ENCODE data around the gene LTBP3.
"Not testable (repeated sequence)": the region's sequence is repeated elsewhere in the genome, so short reads cannot be mapped to it uniquely, and the experiment has no call there.

LTBP3 gene

DNA sequence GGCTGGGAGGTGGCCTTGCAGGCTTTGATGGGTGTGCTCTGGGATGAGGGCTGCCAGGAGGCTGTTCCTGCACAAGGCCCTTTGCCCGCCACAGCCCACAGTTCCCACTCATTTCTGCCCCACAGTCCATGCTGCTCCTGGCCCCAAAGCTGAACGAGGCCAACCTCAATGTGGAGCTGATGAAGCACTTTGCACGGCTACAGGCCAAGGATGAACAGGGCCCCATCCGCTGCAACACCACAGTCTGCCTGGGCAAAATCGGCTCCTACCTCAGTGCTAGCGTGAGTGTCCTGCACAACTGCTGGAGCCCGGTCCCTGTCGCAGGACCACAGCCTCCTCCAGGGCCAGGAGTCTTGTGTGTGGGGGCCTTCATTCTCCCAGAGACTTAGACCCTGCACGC lies 23.1 kb downstream of the LTBP3 start:
- no peak for DNase-seq

DNA sequence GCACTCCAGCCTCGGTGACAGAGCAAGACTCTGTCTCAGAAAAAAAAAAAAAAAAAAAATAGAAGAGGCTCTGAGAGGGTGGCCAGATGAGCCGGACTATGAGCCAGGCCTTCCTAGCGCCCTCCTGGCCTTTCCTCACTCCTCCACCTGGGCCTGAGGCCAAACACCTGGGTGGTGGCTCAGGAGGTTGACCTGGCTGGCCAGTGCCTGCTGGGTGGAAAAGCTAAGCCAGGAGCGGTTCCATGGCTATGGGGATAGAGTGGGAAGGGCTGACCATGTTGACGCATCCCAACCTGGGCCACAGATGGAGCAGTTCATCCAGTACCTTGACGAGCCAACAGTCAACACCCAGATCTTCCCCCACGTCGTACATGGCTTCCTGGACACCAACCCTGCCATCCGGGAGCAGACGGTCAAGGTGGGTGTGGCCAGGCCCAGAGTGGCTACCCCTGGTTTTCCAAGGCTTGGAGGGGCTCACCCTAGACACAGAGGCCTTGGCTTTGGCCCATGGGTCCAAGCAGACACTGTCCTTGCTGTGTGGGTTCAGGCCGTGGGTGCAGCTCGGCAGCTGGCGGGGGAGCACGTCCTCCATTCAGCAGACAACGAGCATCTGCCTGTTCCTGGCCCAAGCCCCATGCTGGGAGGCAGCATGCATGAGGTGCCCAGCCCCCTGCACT lies 25.6 kb downstream of the LTBP3 start:
- DNase-seq, result no peak

DNA sequence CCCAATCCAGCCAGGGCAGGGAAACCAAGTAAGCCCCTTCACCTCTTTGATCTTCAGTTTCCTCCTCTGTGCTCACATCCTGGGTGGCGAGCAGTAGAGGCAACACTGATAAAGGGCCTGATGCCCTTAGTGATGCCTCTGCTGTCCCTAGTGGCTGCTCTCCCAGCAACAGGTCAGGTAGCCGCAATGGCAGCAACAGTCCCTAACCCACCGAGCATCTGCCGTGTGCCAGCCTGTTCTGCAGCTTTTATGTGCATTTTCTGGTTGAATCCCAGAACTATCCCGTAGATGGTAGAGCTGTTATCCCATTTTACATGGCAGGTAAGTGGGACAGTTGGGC lies 28.0 kb downstream of the LTBP3 start:
- DNase-seq, result peak; percentile 32

DNA sequence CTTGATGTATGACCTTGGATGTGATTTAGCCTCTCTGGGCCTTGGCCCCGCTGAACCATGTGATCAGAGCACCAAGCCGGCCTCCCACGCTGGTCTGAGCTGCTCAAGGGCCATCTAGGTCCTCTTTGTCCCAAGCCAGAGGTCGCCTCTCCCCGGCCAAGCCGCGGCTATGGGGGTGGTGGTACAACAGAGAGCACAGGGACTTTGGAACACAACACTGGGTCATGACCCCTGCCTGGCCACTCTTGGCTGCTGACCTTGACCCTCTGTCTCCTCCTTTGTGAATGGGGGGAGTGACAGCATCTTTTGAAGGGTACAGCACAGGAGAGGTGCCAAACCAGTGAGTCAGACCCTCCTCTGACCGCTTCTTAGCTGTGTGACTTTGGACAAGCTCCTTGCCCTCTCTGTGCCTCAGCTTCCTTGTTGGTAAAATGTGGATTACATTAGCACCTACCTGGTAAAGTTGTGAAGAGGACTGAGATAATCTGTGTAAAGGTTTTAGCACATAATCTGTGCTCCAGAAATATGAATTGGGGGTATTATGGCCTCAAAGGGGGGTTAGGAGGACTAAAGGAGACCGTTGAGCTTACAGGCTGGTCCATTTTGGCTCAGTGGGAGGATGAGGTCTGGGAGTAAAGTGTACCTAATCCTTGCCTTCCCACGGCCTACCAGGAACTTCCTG lies 28.5 kb downstream of the LTBP3 start:
- no peak for DNase-seq

DNA sequence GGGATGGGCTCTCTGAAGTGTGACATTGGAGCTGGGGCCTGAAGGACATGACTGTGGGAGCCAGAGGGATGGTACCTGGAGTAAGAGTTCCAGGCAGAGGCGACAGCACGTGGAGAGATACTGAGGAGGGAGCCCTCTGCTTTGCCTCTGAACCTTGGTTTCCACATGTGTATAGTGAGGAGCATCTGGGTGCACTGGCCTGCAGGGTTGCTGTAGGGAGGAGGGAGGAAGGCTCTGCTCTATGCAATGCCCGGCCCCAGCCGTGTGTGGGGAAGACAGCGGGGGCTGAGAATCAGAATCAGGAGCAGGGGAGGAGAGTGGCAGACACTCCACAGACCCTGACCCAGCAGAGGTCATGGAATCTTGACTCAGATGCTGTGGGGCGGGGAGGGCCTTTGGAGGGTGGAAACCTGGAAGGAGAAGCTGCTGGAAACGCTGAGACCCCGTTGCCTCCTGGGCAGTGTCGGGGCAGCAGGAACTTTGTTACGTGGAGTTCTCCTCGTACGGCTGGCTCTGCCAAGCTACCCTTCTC lies 29.3 kb downstream of the LTBP3 start:
- DNase-seq, result no peak

DNA sequence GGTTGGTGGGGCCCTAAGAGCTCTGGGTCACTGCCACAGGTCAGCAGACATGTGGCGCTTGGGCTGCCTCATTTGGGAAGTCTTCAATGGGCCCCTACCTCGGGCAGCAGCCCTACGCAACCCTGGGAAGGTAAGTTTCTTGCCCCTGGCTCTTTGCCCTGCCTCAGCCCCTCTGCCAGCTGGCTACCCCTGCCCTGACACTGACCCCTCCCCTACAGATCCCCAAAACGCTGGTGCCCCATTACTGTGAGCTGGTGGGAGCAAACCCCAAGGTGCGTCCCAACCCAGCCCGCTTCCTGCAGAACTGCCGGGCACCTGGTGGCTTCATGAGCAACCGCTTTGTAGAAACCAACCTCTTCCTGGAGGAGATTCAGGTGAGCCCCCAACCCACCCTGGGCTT lies 31.4 kb downstream of the LTBP3 start:
- no peak for DNase-seq

DNA sequence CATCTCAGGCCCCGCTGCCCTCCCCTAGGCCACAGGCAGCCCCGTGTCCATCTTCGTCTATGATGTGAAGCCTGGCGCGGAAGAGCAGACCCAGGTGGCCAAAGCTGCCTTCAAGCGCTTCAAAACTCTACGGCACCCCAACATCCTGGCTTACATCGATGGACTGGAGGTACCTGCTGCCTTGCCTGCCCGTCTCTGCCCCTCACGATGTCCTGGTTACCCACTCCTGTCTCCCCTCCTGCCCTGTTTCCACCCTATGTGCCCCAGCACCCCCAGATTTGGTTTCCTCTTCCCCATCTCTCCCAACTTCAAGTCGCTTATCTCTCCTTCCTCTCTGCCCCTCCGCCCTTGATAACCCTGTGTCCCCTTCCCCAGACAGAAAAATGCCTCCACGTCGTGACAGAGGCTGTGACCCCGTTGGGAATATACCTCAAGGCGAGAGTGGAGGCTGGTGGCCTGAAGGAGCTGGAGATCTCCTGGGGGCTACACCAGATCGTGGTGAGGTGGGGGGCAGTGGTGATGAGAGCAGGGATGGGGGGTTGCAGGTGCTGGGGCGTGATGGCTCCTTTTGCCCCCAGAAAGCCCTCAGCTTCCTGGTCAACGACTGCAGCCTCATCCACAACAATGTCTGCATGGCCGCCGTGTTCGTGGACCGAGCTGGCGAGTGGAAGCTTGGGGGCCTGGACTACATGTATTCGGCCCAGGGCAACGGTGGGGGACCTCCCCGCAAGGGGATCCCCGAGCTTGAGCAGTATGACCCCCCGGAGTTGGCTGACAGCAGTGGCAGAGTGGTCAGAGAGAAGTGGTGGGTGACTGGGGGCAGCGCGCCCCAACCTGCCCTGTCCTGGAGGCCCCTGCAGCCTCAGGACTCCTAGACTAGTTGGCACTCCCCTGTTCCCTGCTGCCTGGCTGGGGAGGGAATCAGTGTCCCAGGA lies 32.3 kb downstream of the LTBP3 start:
- no peak for DNase-seq

DNA sequence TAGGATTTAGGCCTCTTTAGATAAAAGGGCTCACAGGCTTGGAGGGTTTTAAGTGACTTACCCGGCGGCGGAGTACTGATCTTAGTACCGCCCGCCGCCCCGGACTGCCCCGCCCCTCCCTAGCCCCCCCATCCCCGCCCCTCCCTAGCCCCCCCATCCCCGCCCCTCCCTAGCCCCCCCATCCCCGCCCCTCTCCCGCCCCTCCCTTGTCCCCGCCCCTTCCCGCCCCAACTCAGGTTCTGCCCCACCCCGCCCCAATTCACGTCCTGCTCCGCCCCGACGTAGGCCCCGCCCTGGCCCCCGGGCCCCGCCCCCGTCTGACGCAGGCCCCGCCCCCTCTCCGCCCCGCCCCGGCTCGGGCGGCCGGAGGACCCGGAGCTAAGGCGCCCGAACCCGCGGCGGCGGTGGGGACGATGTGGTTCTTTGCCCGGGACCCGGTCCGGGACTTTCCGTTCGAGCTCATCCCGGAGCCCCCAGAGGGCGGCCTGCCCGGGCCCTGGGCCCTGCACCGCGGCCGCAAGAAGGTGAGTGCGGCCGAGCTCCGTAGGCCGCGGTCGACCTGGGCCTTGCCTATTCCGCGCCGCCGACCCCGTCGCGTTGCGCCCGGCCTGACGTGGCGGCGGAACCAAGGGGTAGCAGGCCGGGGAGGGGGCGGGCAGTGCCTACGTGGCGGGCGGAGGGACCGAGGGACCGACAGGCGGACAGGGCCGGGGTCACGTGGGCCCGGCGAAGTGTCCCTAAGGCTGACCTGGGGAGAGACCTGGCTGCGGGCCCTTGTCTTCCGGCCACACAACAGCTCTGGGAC lies 33.2 kb downstream of the LTBP3 start, which contains the start of gene SCYL1:
Gene SCYL1 (plus strand): TSS at position 343 of the 805 bp plus-strand sequence. CDS start 71 bp downstream, at position 414.
- DNase-seq, result peak; percentile 87

DNA sequence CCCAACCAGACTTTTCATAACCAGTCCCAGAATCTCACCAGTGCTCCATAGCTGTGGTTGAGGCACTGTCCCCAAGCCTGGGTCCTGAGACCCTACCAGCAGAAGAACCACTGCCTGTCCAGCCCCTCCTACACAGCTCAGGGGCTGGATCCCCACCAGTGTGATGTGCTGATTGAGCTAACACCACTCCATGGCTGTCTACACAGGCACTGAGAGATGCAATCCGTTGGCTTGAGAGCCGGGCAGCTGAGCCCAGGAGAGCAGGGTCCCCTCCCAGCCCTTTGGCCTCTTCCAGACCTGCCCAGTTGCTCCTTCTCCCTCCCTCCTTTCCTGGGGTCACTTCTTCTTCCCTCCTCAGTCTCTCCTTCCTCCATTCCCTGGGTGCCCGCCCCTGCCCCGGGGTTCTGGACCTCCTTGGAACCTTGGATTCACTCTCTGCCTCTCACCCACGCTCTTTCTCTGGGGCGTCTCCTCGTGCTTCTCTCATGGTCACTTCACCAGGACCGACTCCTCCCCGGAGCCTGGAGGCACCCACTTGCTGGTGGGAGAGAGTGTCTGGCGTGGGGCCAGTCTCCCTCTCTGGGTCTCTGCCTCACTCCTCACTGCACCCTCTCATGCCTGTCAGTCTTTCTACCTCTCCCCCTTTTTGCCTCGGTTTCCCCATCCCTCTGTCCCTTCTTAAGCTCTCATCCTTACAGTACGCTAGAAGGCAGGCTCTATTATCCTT lies 34.0 kb downstream of the LTBP3 start:
- DNase-seq, result no peak

DNA sequence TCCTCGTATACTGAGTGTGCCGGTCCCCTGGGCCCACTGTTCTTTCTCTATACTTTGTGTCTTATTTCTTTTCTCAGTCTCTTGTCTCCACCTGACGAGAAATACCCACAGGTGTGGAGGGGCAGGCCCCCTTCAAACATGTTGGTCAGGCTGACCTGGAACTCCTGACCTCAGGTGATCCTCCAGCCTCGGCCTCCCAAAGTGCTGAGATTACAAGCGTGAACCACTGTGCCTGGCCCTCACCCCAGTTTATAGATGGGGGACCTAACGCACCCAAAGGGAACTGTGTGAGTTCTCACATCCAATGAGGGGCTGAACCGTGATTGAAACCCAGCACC lies 34.6 kb downstream of the LTBP3 start:
- DNase-seq, result not testable (repeated sequence)

DNA sequence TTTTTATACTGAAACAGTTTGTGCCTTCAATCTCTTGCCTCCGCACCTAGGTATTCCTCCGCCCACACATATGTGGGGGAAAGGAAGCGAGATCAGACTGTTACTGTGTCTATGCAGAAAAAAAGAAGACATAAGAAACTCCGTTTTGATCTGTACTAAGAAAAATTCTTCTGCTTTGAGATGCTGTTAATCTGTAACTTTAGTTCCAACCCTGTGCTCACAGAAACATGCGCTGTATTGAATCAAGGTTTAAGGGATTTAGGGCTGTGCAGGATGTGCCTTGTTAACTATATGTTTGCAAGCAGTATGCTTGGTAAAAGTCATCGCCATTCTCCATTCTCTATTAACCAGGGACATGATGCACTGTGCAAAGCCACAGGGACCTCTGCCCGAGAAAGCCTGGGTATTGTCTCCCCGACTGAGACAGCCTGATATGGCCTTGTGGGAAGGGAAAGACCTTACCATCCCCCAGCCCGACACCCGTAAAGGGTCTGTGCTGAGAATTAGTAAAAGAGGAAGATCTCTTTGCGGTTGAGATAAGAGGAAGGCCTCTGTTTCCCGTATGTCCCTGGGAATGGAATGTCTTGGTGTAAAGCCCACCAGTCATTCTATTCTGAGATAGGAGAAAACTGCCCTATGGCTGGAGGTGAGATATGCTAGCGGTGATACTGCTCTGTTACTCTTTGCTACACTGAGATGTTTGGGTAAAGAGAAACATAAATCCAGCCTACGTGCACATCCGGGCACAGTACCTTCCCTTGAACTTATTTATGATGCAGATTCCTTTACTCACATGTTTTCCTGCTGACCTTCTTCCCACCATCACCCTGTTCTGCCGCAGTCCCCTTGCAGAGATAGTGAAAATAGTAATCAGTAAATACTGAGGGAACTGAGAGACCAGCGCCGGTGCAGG lies 35.2 kb downstream of the LTBP3 start:
- DNase-seq, result not testable (repeated sequence)

DNA sequence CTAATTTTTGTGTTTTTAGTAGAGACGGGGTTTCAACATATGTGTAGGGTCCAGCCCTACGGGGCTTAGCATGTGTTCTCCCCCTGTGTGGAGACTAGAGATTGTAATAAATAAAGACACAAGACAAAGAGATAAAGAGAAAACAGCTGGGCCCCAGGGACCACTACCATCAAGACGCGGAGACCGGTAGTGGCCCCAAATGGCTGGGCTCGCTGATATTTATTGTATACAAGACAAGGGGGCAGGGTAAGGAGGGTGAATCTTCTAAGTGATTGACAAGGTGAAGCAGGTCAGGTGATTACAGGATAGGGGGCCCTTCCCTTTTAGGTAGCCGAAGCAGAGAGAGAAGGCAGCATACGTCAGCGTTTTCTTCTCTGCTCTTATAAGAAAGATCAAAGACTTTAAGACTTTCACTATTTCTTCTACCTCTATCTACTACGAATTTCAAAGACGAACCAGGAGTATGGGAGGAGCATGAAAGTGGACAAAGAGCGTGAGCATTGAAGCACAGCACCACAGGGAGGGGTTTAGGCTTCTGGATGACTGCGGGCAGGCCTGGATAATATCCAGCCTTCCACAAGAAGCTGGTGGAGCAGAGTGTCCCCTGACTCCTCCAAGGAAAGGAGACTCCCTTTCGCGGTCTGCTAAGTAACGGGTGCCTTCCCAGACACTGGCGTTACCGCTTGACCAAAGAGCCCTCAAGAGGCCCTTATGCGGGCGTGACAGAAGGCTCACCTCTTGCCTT lies 36.2 kb downstream of the LTBP3 start:
- DNase-seq, result not testable (repeated sequence)

DNA sequence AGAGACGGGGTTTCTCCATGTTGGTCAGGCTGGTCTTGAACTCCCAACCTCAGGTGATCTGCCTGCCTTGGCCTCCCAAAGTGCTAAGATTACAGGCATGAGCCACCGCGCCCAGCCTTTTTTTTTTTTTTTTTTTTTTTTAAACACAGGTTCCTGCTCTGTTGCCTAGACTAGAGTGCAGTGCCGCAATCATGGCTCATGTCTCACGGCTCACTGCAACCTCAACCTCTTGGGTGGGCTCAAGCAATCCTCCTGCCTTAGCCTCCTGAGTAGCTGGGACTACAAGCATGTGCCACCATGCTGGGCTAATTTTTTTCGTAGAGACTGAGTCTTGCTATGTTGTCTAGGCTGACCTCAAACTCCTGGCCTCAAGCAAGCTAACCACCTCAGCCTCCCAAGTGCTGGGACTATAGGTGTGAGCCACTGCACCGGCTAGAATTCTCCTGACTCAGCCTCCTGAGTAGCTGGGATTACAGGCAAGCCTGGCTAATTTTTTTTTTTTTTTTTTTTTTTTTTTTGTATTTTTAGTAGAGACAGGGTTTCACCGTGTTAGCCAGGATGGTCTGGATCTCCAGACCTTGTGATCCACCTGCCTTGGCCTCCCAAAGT lies 39.1 kb downstream of the LTBP3 start:
- not testable (repeated sequence) for DNase-seq

DNA sequence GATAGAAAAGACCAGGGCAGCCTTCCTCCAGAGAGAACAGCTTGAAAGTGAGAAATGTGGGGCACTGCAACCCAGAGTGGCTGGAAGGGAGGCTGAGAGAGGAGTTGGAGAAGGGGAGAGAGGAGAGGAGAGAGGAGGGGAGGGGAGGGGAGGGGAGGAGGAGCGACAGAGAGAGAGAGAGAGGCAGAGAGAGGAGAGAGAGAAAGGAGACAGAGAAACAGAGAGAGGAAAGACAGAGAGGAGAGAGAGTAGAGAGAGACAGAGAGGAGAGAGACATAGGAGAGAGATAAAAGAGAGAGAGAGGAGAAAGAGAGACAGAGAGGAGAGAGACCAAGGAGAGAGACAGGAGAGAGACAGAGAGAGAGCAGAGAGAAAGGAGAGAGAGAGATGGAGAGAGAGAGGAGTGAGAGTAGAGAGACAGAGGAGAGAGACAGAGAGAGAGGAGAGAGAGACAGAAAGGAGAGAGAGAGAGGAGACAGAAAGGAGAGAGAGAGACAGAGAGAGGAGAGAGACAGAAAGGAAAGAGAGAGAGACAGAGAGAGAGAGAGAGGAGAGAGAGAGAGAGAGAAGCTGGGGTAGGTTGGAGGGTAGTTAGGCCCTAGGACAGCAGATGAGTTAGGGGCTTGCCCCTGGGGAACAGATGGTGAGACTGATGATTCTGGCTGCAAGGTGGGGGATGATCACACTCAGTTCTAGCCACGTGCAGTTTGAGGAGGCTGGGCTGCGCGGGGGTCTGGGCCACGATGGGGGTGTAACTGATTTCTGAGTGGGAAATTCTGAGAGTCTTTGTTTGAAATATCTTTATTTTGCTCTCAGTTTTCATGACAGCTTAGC lies 41.8 kb downstream of the LTBP3 start:
- DNase-seq, result no peak

DNA sequence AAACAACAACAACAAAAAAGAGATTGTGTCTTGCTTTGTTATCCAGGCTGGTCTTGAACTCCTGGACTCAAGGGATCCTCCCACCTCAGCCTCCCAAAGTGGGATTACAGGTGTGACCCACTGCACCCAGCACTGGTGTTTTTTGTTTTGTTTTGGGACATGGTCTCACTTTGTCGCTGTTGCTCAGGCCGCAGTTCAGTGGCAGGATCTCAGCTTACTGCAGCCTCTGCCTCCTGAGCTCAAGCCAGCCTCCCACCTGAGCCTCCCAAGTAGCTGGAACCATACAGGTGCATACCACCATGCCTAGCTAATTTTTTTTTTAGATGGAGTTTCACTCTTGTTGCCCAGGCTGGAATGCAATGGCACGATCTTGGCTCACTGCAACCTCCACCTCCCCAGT lies 45.8 kb downstream of the LTBP3 start:
- DNase-seq, result not testable (repeated sequence)

DNA sequence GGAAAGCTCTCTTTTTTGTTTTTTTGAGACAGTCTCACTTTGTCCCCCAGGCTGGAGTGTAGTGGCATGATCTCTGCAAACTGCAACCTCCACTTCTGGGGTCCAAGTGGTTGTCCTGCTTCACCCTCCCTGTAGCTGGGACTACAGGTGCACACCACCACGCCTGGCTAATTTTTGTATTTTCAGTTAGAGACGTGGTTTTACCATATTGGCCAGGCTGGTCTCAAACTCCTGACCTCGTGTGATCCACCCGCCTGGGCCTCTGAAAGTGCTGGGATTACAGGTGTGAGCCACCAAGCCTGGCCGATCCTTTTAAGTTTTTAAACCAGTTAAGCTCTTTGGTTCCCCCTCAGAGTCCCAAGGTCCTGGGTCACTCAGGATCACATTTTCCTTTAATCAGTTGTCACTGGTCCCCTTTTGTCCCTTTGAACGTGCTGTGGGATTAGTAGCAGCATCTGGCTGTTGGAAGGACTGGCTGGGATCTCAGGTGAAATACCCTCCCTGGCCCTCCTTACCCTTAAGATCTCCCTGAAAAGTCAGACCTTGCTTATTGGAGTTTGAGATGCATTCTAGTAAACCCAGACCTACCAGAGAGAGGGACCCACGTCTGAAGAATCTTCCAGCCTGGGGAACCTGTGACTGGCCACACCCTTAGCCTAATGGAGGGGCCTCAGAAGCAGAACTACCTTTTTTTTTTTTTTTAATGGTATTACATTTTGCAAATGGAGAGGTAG lies 51.2 kb downstream of the LTBP3 start:
- peak; percentile 67 for DNase-seq

DNA sequence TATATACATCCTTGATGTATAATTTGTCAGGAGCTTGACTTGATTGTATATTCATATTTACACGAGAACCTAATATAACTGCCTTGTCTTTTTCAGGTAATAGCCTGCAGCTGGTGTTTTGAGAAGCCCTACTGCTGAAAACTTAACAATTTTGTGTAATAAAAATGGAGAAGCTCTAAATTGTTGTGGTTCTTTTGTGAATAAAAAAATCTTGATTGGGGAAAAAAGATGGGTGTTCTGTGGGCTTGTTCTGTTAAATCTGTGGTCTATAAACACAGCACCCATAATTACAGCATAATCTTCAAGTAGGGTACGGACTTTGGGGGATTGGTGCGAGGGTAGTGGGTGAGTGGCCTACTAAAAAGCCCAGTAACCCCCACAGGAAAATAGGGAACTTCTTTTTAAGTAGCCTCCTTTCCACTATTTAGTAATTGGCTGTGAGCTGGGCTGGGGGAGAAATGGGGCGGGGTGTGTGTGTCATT lies 51.8 kb downstream of the LTBP3 start:
- no peak for DNase-seq
